Measurements from ENCODE around the gene CAP2.
"Not testable (repeated sequence)": the region's sequence is repeated elsewhere in the genome, so short reads cannot be mapped to it uniquely, and the experiment has no call there.

The CAP2 gene

DNA sequence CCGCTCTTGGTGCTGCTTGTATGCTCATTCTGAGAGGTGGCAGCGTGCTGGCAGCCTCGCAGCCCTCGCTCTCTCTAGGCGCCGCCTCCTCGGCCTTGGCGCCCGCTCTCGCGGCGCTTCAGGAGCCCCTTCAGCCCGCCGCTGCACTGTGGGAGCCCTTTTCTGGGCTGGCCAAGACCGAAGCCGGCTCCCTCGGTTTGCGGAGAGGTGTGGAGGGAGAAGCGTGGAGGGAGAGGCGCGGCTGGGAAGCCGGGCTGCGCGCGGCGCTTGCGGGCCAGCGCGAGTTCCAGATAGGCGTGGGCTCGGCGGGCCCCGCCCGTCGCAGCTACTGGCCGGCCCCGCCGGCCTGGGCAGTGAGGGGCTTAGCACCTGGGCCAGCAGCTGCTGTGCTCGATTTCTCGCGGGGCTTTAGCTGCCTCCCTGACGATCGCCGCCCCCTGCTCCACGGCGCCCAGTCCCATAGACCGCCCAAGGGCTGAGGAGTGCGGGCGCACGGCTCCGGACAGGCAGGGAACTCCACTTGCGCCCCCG is 187.2 kb downstream of the CAP2 start:
- no peak for DNase-seq (ENCODE audit: low spot score)

DNA sequence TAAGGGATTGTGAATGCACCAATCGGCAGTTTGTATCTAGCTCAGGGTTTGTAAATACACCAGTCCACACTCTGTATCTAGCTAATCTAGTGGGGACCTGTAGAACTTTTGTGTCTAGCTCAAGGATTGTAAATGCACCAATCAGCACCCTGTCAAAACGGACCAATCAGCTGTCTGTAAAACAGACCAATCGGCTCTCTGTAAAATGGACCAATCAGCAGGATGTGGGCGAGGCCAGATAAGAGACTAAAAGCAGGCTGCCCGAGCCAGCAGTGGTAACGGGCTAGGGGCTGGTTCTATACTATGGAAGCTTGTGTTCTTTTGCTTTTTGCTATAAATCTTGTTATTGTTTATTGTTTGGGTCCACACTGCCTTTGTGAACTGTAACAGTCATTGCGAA is 187.9 kb downstream of the CAP2 start:
- not testable (repeated sequence) for DNase-seq (ENCODE audit: low spot score)

DNA sequence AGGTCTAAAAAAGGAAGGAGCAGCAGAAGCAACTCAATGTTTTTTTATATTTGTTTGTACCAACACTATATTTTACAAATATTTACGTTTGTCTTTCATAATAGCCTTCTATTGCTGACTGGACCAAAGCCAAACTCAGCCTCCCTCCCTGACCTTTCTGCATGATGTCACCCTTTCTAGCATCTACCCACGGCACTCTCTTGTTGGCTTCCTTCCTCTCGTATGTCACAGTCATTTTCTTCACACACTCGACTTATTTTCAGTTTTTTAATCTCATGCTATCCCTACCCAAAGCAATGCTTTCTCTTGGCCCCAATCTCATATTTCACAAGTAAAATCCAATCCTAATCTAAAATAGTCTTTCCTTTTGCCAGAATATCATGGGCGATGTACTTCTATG is 190.4 kb downstream of the CAP2 start:
- no peak for DNase-seq (ENCODE audit: low spot score)

DNA sequence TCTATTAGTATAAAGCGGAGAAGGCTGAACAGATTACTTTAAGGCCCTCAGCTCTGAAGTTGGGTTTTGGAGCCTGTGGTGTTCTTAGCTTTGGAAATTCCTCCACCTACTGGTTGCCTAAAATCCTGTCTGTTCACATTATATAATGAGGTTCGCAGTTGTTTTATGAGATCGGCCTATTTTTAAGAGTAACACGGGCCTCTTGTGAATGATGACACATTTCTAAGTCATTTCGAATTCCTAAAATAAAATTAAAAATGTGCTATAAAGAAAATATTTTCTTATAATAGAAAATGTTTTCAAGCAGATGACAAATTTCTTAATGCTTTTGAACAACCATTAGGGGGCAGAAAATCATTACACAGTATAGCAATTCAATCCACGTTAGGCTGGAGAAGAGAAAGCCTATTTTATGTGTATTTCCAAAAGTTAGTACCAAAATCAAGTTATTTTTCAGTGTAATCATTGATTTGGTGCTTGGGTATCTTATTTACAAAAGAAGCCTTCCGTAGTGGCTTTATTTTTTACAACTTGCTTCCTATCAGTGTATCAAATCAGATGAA is 190.9 kb downstream of the CAP2 start:
- peak; percentile 18 for DNase-seq (ENCODE audit: low spot score)

DNA sequence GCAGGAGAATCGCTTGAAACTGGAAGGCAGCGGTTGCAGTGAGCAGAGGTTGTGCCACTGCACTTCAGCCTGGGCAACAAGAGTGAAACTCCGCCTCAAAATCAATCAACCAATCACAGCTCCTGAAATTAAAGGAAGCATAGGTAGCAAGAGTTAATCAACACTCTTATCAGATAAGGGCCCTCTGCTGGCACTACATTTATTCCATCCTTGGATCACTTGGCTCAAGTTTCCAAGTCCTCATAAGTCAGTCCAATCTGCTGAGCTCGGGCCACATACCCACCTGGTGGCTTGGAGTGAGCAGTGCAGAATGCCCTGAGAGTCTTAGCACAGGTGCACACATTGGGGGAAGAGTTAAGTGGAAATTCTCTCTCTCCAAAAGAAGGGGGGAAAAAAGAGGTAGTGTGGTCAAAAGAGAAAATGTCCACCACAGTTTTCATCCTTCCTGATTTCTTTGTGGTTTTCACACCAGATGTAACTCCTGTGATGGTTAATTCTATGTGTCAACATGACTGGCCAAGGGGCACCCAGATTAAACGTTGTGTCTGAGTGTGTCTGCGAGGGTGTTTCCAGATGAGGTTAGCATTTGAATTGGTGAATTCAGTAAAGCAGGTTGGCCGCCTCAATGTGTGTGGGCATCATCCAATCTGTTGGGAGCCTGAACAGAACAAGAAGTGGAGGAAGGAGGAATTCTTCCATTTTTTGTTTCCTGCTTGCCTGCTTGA is 192.5 kb downstream of the CAP2 start:
- DNase-seq (ENCODE audit: low spot score): no peak

DNA sequence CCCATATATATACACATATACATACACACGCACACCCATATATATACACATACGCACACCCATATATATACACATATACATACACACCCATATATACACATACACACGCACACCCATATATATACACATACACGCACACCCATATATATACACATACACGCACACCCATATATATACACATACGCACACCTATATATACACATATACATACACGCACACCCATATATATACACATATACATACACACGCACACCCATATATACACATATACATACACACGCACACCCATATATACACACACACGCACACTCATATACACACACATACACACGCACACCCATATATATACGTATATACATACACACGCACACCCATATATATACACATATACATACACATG is 193.2 kb downstream of the CAP2 start:
- not testable (repeated sequence) for DNase-seq (ENCODE audit: low spot score)

DNA sequence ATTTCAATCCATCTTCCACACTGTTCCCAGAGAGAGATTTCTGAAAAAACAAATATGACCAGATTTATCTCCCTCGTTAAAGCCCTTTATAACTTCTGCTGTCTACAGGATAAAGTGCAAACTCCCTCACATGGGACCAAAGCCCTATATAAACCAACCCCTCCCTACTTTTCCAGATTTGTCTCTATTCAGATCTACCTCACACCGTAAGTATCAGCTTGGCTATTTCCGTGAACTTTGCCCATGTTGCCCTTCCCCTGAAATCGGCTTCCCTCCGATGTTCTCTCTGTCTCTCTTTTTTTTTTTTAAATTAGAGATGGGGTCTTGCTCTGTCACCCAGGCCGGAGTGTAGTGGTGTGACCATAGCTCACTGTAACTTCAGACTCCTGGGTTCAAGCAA is 194.6 kb downstream of the CAP2 start:
- no peak for DNase-seq (ENCODE audit: low spot score)

DNA sequence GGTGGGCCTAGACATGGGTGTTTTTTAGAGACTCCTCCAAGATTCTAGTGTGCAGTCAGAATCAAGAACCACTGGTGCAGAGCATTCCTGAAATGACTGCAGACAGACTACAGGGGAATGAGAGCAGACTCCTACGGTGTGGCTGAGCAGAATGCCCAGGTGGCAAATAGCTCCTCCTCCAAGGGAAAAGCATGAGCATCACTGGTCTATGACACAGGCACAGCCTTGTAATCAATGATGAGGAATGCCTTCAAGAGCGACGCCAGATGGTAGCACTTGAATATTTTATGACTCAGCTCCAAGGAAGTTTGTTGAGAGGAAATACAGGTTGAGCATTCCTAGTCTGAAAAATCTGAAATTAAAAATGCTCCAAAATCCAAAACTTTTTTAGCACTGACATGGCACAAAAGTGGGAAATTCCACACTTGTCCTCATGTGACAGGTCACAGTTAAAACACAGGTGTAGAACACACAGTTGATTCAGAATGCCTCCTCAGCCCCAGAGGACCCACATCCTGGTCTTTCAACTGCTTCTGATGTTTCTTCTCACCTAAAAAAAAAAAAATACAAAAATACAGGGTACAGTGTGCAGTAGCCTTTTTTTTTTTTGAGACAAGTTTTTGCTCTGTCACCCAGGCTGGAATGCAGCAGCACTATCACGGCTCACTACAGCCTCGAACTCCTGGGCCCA is 196.2 kb downstream of the CAP2 start:
- DNase-seq (ENCODE audit: low spot score): no peak

DNA sequence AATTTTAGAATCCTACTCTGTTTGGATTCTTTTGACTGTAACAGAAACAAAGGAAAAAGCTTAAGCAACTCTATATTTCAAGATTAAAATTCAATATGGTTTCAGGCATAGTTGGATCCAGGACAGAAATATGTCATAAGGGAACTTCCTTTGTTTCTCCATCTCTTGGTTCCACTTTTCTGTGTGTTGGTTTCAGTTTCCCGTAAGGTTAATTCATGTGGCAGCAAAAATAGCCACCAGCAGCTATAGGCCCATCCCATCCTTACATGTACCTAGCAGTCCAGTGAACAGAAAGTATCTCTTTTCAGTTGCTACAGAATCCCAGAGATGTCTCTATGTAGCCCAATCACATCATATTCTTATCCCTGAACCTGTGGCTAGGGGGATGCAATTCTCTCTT is 197.9 kb downstream of the CAP2 start:
- DNase-seq (ENCODE audit: low spot score): no peak

DNA sequence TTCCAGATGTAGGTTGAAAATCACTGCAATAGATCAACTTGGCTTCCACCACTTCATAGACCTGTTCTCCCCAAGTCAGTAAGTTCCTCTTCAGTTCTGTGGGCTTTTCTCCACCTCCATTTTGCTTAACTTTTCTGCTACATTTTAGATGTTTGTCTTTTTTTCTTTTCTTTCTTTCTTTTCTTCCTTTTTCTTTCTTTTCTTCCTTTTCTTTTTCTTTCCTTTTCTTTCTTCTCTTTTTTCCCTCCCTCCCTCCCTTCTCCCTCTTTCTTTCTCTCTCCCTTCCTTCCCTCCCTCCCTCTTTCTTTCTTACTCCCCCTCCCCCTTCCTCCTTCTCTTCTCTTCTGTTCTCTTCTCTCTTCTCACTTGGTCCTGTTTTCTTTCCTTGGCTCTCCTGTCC is 199.9 kb downstream of the CAP2 start:
- no peak for DNase-seq (ENCODE audit: low spot score)

DNA sequence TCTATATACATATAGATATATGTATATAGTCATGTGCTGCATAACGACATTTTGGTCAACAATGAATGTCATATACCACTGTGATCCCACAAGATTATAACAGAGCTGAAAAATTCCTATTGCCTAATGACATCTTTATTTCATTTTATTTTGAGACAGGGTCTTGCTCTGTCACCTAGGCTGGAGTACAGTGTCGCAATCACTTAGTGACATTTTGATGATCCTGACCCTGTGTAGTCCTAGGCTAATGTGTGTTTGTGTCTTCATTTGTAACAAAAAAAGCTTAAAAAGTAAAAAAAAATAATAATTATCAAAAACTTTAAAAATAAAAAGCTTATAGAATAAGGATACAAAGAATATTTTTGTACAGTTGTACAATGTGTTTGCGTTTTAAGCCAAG is 202.7 kb downstream of the CAP2 start:
- no peak for DNase-seq (ENCODE audit: low spot score)

DNA sequence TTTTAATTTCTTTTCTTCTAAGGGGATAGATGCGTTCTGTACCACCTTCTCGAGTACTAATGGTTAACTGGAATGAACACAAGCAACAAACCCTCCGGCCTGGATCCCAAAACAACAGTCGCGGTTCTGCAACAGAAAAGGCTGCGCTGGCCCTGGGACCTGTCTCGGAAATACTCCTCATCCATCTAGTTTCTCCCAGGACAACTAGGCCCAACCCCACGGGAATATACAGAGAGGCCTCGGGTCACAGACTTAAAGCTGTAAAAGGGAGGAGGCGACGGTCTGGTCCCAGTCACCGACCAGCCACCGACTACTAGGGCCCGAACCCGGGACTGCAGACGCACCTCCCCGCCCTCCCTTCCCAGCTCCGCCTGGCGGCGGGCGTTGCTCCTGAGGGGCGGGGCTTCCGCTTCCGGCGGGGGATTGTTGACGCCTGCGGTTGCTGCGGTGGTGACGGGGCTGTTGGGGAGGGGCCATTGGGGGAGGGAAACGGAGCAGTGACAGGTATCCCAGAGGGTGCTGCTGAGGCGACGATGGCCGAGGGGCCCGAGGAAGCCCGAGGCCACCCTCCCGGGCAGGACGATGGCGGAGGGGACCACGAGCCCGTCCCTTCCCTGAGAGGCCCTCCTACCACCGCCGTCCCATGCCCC is 206.6 kb downstream of the CAP2 start, which contains the start of gene FAM8A1:
FAM8A1 (plus strand) TSS at position 426 of the 650 bp plus-strand sequence; CDS start at position 534, 108 bp downstream.
- peak; percentile 91 for DNase-seq (ENCODE audit: low spot score)

DNA sequence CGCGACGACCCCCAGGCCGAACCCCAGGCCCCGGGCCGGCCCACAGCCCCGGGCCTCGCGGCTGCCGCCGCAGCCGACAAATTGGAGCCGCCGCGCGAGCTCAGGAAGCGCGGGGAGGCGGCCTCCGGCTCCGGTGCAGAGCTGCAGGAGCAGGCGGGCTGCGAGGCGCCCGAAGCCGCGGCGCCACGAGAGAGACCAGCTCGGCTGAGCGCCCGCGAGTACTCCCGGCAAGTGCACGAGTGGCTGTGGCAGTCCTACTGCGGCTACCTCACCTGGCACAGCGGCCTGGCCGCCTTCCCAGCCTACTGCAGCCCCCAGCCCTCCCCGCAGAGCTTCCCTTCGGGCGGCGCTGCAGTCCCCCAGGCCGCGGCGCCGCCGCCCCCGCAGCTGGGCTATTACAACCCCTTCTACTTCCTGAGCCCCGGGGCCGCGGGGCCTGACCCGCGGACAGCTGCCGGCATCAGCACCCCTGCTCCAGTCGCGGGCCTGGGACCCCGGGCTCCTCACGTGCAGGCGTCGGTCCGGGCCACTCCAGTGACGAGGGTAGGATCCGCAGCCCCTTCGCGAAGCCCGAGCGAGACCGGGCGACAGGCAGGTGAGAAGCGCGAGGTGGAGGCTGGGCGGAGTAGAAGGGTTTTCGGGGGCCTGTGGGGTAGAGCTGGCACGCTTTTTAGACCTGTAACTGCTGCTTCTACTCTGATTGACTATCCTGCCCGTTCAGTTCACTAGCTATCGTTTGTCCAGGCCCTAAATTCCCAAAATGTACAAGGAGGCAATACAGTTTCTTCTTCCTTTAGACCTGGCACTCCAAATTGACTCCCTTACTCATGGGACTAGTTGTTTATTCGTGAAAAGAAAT is 207.4 kb downstream of the CAP2 start:
- peak; percentile 37 for DNase-seq (ENCODE audit: low spot score)

DNA sequence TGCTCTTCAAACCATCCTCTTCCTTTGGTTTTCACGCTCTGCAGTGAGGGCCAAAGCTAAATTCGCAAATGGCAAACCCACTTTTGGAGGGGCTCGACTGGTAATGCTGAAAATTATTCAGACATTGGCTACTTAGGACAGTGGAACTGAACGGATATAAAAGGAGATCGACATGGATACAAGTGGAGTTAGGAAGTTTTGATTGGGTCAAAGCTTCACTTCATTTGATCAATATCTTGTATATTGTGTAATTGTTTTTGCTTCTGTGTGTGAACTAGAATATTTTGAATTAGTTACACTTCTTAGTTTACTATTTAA is 207.9 kb downstream of the CAP2 start:
- no peak for DNase-seq (ENCODE audit: low spot score)

DNA sequence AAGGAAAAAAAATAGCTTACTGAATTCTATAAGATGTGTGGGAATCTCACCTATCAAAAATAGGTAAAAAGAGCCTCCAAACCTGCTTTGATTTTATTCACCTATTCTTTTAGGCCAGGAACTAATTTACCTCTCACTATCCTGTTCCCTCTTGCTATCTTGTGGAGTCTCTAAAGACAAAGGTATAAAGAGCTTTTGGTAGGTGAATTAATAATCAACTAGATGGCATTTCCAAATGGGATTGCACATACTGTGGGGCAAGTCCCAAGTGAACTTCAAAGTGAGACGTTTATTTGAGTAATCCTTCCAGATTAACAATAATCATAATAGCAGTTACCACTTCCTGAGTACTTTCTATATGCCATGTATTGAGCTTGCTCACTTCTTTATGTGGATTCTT is 209.5 kb downstream of the CAP2 start:
- no peak for DNase-seq (ENCODE audit: low spot score)

DNA sequence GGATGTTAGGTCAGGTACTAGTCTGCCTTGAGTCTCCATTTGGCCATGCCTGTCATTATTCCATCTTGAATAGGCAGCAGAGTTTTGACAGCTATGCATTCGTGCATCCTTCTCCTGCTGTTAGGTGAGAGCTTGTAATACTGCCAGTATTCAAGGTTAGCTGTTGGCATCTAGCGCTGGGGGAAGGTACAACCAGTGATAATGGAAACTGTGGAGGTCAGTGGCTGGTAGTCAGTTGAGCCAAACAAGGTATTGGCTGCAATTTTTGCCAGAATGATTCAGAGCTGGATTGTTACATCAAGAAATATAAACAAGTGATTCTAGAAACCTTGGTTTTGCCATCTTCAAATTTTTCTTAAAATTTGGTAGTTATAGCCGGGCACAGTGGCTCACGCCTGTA is 213.2 kb downstream of the CAP2 start:
- no peak for DNase-seq (ENCODE audit: low spot score)
